Keratinocyte (primary cell): Measurements from ENCODE around the gene KDM2A. TPM values are rescaled to one million over a fixed set of nuclear protein-coding genes. Genes with fewer than 3 reads are reported as not detected.

Experiments used
- DNase-seq: peaks from one replicate; pipeline ENCODE4 v3.0.0-alpha.2; 2011; ENCODE audit warnings: low read depth, missing footprints, low spot score
- FAIRE-seq: peaks from 2 replicates; lab custom pipeline; 2011; peaks lifted over from hg19 to GRCh38; lab: Jason Lieb, UNC
- H2AFZ ChIP-seq: 2 replicates; pipeline ENCODE4 v1.6.0; 2012; ENCODE audit warnings: low read length, control low read depth, inconsistent platforms; ENCODE audit not compliant: control insufficient read depth
- H3K27ac ChIP-seq: 2 replicates; pipeline ENCODE4 v1.5.1; 2011; ENCODE audit warnings: low read length; ENCODE audit not compliant: control insufficient read depth, insufficient read depth
- H3K27me3 ChIP-seq: 3 replicates; pipeline ENCODE4 v1.6.0; 2011; ENCODE audit warnings: low read length; ENCODE audit not compliant: control insufficient read depth, insufficient read depth; ENCODE audit errors: extremely low read depth
- H3K36me3 ChIP-seq, 2 experiments: 2 replicates in 1 of 2; 3 replicates in 1 of 2; pipeline ENCODE4 v1.5.1; 2011; ENCODE audit warnings: low read length in 2 of 2, mild to moderate bottlenecking in 1 of 2; ENCODE audit not compliant: control insufficient read depth in 2 of 2, insufficient read depth in 2 of 2; ENCODE audit errors: extremely low read depth in 1 of 2
- H3K4me1 ChIP-seq: 3 replicates; pipeline ENCODE4 v1.5.1; 2011; ENCODE audit warnings: low read length; ENCODE audit not compliant: control insufficient read depth, insufficient read depth; ENCODE audit errors: extremely low read depth
- H3K4me2 ChIP-seq: 3 replicates; pipeline ENCODE4 v1.6.0; 2011; ENCODE audit warnings: low read depth, low read length; ENCODE audit not compliant: control insufficient read depth, insufficient read depth; ENCODE audit errors: extremely low read depth
- H3K4me3 ChIP-seq, 3 experiments: fragments of 200-600 bp in 1 of 3; sonication (generic) in 1 of 3; 2 replicates in 2 of 3; 3 replicates in 1 of 3; pipeline ENCODE4 v1.5.1; 2011 to 2016; ENCODE audit warnings: low read length in 3 of 3, mild to moderate bottlenecking in 3 of 3, control low read depth in 2 of 3, inconsistent platforms in 1 of 3, low read depth in 1 of 3, mixed read lengths in 1 of 3, mixed run types in 1 of 3, moderate library complexity in 1 of 3; ENCODE audit not compliant: control insufficient read depth in 2 of 3, insufficient read depth in 2 of 3; ENCODE audit errors: extremely low read depth in 1 of 3
- H3K79me2 ChIP-seq: 2 replicates; pipeline ENCODE4 v1.6.0; 2012; ENCODE audit warnings: low read length; ENCODE audit not compliant: control insufficient read depth, insufficient read depth
- H3K9ac ChIP-seq: 3 replicates; pipeline ENCODE4 v1.6.0; 2011; ENCODE audit warnings: low read length; ENCODE audit not compliant: control insufficient read depth, insufficient read depth; ENCODE audit errors: extremely low read depth
- H3K9me1 ChIP-seq: 3 replicates; pipeline ENCODE4 v1.6.0; 2011; ENCODE audit warnings: low read length; ENCODE audit not compliant: control insufficient read depth, insufficient read depth; ENCODE audit errors: extremely low read depth
- H3K9me3 ChIP-seq: 2 replicates; pipeline ENCODE4 v1.5.1; 2012; ENCODE audit warnings: low read depth, low read length; ENCODE audit not compliant: control insufficient read depth
- H4K20me1 ChIP-seq: 3 replicates; pipeline ENCODE4 v1.6.0; 2011; ENCODE audit warnings: low read length; ENCODE audit not compliant: control insufficient read depth, insufficient read depth; ENCODE audit errors: extremely low read depth
- EZH2 ChIP-seq: IDR thresholded peaks from one replicate; pipeline ENCODE4 v1.6.1; 2012; ENCODE audit warnings: inconsistent platforms, mild to moderate bottlenecking, low read length, moderate library complexity
- dilution Hi-C: fragments of 300-500 bp; cut with MboI; formaldehyde crosslinking; loops from one replicate; pipeline ENCODE4 v1.7.0; 2020; ENCODE audit warnings: low sequenced_read_pairs; ENCODE audit not compliant: extremely low pct_ligation_motif_present
- polyA plus RNA-seq, 5 experiments: library from polyadenylated mRNA; depleted of rRNA in 3 of 5; stranded (reverse) in 3 of 5; stranded (forward) in 1 of 5; unstranded in 1 of 5; fragments of >200 nt; gene quantifications; 1 replicate in 1 of 5; 2 replicates in 3 of 5; 3 replicates in 1 of 5; pipeline versions ENCODE4 v1.2.1 to v1.2.3, GENCODE V29; 2011 to 2012; ENCODE audit warnings: missing spikeins in 2 of 5, low read depth in 1 of 5, low replicate concordance in 1 of 5
- TF ChIP-seq, protein P1 (sequence below), 3 experiments: IDR thresholded peaks in 1 of 3; conservative IDR thresholded peaks in 1 of 3; optimal IDR thresholded peaks in 1 of 3; 2 replicates in 2 of 3; 3 replicates in 1 of 3; pipeline versions ENCODE3 to v1.5.1; 2011; ENCODE audit warnings: low read length in 3 of 3, mild to moderate bottlenecking in 3 of 3, moderate library complexity in 2 of 3, control low read depth in 1 of 3, inconsistent platforms in 1 of 3; ENCODE audit not compliant: insufficient read depth in 2 of 3; ENCODE audit errors: extremely low read depth in 1 of 3

The KDM2A gene
- polyA plus RNA-seq, 1 donor (not counting 4 experiments of a cell fraction or from before 2014, with no cell fraction given) = 29.9 TPM

DNA sequence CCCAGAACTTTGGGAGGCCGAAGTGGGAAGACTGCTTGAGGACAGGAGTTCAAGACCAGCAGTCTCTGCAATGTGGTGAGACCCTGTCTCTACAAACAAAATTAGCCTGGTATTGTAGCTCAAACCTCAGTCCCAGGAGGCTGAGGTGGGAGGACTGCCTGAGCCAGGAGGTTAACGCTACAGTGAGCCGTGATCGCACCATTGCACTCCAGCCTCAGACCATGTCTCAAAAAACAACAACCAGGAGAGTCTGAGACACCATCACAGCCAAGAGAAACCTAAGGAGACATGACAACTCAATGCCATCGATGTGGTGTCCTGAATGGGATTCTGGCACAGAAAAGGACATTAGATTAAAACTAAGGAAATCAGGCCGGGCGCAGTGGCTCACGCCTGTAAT lies 28.3 kb upstream of the KDM2A start:
- H3K79me2 ChIP-seq = no peaks in the 10 kb centered on the region
- no peak overlapping the region for H3K4me2 ChIP-seq
- no peak for TF ChIP-seq EZH2
- TF ChIP-seq, protein P1, sequence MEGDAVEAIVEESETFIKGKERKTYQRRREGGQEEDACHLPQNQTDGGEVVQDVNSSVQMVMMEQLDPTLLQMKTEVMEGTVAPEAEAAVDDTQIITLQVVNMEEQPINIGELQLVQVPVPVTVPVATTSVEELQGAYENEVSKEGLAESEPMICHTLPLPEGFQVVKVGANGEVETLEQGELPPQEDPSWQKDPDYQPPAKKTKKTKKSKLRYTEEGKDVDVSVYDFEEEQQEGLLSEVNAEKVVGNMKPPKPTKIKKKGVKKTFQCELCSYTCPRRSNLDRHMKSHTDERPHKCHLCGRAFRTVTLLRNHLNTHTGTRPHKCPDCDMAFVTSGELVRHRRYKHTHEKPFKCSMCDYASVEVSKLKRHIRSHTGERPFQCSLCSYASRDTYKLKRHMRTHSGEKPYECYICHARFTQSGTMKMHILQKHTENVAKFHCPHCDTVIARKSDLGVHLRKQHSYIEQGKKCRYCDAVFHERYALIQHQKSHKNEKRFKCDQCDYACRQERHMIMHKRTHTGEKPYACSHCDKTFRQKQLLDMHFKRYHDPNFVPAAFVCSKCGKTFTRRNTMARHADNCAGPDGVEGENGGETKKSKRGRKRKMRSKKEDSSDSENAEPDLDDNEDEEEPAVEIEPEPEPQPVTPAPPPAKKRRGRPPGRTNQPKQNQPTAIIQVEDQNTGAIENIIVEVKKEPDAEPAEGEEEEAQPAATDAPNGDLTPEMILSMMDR (optimal IDR thresholded peaks at IDR 0.05 in 1 of 3, IDR thresholded peaks at IDR 0.05 in 1 of 3, conservative IDR thresholded peaks at IDR 0.05 in 1 of 3; ENCODE audit: extremely low read depth in 1 of 3, insufficient read depth in 2 of 3, low read length in 3 of 3) = no peak
- H3K9me3 ChIP-seq = no peaks in the 10 kb centered on the region
- DNase-seq (no peak), FAIRE-seq (no peak)
- H4K20me1 ChIP-seq = no peaks in the 10 kb centered on the region
- no peaks in the 10 kb centered on the region for H3K27me3 ChIP-seq
- no peaks in the 10 kb centered on the region for H3K4me1 ChIP-seq
- no peak overlapping the region for H3K27ac ChIP-seq
- no peak overlapping the region for H2AFZ ChIP-seq
- no peak overlapping the region for H3K4me3 ChIP-seq
- H3K36me3 ChIP-seq = no peaks in the 10 kb centered on the region
- dilution Hi-C loops = no loop called here
- no peaks in the 10 kb centered on the region for H3K9me1 ChIP-seq
- no peak overlapping the region for H3K9ac ChIP-seq

DNA sequence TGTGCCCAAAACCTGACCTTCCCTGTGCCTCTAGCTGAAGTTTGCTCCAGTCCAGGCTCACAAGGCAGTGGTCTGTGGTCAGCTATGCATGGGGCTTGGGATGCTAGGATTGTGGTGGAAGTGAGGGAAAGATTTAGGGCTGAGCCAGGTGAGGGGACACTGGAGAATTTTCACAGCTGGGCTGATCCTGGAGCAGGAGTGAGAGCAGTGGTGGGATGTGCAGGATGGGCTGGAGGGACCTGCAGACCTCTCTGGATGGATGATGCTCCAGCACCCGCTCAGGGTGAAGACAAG lies 23.9 kb upstream of the KDM2A start:
- H3K9ac ChIP-seq = no peak overlapping the region
- no peak overlapping the region for H3K4me3 ChIP-seq
- peaks cover 1% of the 10 kb centered on the region for H3K4me1 ChIP-seq
- H3K36me3 ChIP-seq = no peaks in the 10 kb centered on the region
- H3K9me1 ChIP-seq = no peaks in the 10 kb centered on the region
- H3K27me3 ChIP-seq = no peaks in the 10 kb centered on the region
- H2AFZ ChIP-seq = no peak overlapping the region
- DNase-seq (no peak), FAIRE-seq (no peak)
- H4K20me1 ChIP-seq = no peaks in the 10 kb centered on the region
- no peak overlapping the region for H3K4me2 ChIP-seq
- no peaks in the 10 kb centered on the region for H3K9me3 ChIP-seq
- no peak overlapping the region for H3K27ac ChIP-seq
- dilution Hi-C loops = no loop called here
- H3K79me2 ChIP-seq = no peaks in the 10 kb centered on the region
- no peak for TF ChIP-seq EZH2
- TF ChIP-seq, protein P1 (optimal IDR thresholded peaks at IDR 0.05 in 1 of 3, IDR thresholded peaks at IDR 0.05 in 1 of 3, conservative IDR thresholded peaks at IDR 0.05 in 1 of 3; ENCODE audit: extremely low read depth in 1 of 3, insufficient read depth in 2 of 3, low read length in 3 of 3) = no peak
